ENCODE data around the gene ACYP2. TPM values are rescaled to one million over a fixed set of nuclear protein-coding genes. Genes with fewer than 3 reads are reported as not detected.
"Not testable (repeated sequence)": the region's sequence is repeated elsewhere in the genome, so short reads cannot be mapped to it uniquely, and the experiment has no call there.

The ACYP2 gene
- total RNA-seq, 8 experiments from 2014 or later, result 12.3 to 29.2 (median 20.3) TPM

DNA sequence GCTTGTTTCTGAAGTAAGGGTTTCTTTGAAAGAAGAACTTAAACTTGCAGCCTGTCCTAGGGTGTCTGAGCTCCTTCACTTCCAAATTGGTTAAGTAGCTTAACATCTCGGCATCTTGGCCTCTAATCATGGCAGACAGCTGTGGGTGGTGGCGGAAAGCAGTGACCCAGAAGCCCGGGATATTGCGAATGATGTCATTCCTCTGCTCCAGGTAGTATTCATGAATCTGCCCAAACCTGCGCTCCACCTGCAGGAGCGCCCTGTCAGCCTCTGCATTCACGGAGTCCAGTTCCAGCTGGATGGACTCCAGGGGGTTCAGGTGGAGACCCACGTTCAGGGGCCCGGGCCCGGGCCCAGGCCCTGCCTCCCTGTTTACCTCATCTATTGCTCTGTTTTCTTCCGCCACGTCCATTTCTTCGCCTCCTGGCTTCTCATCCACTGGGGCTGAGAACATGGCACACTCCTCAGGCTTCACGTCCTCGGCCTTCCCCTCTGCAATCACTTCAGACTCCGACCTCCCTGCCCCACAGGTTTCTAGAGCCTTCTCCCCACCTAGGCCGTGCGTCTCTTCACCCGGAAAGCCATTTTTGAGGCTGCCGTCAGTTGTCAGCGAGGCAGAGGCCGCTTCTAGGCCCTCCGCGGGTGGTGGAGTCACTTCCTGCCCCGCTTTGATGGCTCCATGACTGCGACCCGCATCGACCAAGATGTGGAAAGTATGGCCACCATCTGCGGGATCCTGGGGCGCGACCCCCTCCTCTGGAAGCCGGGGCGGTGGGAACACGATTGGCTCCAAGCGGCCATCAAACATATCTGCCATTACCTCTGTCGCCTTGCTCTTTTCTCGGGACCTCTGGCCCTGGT, 140.0 kb downstream of the ACYP2 start:
- ATAC-seq (replicated peaks in 6 of 8), result no peak
- in situ Hi-C loops (cut with MboI; ENCODE audit: low pct_unique_long_range_greater_than_20kb in 2 of 9, low sequenced_read_pairs in 9 of 9, unreplicated experiment in 9 of 9), result no loop called here
- WGBS, 10 experiments, result 83 to 100% (median 90%) methylated on average over 1 to 19 of the region's 37 CpGs; no CpG with 5 or more reads in 3 of the 10 experiments
- Histone ChIP-seq H3K27ac (no peak overlapping the region), H3K4me3 (no peak overlapping the region), H3K4me1 (replicated peaks in 1 of 2) (peaks cover 9 to 10% of the 10 kb centered on the region in 2 donors)

DNA sequence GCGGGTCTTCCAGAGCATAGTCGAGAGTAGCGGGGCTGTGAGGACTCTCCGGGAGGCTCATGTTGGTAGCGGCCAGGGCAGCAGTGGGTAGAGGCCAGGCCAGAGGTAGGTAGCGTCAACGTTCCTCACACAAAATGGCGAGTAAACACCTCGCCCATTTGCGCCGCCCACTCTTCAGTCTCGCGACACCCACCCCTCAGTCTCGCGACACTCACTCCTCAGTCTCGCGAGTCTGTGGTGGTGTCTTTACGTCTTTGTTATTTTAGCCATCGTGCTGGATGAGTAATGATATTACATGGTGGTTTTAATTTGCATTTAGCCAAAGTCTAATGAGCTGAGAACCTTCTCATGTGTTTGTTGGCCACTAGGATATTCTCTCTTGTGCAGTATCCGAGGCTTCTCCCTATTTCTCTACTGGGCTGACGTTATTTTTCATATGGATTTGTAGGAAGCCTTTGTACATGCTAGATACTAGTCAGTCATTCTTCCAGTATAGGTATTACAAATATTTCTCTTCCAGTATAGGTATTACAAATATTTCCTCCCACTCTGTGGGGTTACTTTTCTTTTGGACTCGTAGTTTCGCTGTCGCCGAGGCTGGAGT, 140.8 kb downstream of the ACYP2 start, which contains the start of gene TSPYL6:
TSPYL6 (minus strand) TSS at position 139 of the 604 bp plus-strand sequence; CDS start at position 61, 78 bp downstream.
- no peak within 1 kb of the TSS for H3K27ac ChIP-seq
- H3K4me1 ChIP-seq (replicated peaks in 1 of 2), result peaks cover 9 to 10% of the 10 kb centered on the region in 2 donors
- WGBS, 10 experiments, result 40 to 100% (median 95%) methylated on average over 1 to 17 of the region's 25 CpGs; no CpG with 5 or more reads in 1 of the 10 experiments
- in situ Hi-C loops (cut with MboI; ENCODE audit: low pct_unique_long_range_greater_than_20kb in 2 of 9, low sequenced_read_pairs in 9 of 9, unreplicated experiment in 9 of 9), result no loop called here
- ATAC-seq (replicated peaks in 6 of 8), result no peak
- H3K4me3 ChIP-seq, result no peak within 1 kb of the TSS

DNA sequence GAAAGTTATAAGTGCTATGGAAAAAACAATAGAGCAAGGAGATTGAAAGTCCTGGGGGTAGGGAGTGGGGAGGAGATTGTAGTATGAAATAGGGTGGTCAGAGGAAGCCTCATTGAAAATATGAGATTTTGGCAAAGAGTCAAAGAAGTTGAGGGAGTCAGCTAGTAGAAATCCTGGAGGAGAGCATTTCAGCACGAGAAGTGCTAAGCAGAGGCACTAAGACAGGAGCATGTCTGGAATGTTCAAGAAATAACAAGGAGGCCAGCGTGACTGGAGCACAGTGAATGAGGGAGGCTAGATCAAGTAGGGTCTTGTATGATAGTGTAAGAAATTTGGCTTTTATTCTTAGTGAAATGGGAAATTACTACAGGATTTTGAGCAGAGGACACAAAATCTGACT, 142.8 kb downstream of the ACYP2 start:
- H3K4me1 ChIP-seq (replicated peaks in 1 of 2), result peaks cover 6 to 10% of the 10 kb centered on the region in 2 donors
- H3K27ac ChIP-seq, result no peak overlapping the region
- 75 to 100% (median 87%) methylated on average over 1 to 2 of the region's 2 CpGs; no CpG with 5 or more reads in 4 of the 10 experiments for WGBS, 10 experiments
- ATAC-seq (replicated peaks in 6 of 8), result no peak
- in situ Hi-C loops (cut with MboI; ENCODE audit: low pct_unique_long_range_greater_than_20kb in 2 of 9, low sequenced_read_pairs in 9 of 9, unreplicated experiment in 9 of 9), result no loop called here
- H3K4me3 ChIP-seq, result no peak overlapping the region

DNA sequence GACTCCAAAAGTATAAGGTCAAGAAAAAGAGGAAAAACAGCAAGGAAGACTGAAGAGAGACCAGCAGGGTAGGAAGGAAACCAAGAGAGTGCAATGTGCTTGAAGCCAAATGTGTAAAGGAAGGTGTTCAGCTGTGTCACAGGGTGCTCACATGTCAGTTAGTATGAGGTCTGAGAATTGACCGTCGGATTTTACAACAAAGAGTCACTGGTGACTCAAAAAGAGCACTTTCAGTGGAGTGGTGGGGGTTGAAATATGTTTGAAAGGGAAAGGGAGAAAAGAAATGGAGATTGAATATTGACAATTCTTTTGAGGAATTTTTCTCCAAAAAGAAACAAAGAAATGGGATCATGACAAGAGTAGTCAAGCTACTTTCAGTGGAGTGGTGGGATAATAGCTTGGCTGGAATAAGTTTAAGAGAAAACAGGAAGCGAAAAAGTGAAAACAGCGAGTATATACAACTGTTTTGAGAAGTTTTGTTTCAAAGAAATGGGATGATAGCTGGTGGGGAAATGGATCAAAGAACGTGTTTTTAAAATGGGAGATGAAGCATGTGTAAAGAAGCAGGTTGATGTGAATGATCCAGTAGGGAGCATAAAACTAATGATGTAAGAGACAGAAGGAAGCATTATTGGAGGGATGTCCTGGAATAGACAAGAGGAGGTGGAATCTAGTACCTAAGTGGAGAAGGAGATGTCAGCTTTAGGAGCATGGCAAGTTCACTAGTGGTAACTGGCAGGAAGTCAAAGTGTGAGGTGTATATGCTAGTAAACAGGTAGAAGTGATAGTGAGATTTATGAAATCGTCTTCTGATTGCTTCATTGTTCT, 144.2 kb downstream of the ACYP2 start:
- in situ Hi-C loops (cut with MboI; ENCODE audit: low pct_unique_long_range_greater_than_20kb in 2 of 9, low sequenced_read_pairs in 9 of 9, unreplicated experiment in 9 of 9), result no loop called here
- WGBS, 10 experiments, result 70 to 96% (median 87%) methylated on average over 3 to 6 of the region's 6 CpGs

DNA sequence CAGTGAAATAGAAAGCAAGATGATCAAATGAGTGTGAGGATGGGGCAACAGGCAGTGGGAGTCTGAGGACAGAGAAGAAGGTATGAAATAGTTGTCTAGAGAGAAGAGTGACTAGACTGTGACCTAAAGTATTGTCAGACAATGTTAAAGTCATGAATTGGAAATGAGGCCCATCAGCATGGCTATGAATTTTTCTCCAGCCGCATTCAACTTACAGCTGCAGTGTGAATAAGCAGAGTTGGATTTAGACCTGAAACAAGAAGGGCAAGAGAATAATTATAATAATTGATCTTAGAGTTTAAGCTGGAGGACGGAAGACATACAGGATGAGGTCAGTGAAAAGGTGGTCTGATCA, 144.8 kb downstream of the ACYP2 start:
- peaks cover 2 to 3% of the 10 kb centered on the region in 2 donors for H3K4me1 ChIP-seq (replicated peaks in 1 of 2)
- WGBS, 10 experiments, result 20 to 100% (median 65%) methylated on average over 1 to 2 of the region's 2 CpGs; no CpG with 5 or more reads in 1 of the 10 experiments
- H3K4me3 ChIP-seq, result no peak overlapping the region
- H3K27ac ChIP-seq, result no peak overlapping the region
- in situ Hi-C loops (cut with MboI; ENCODE audit: low pct_unique_long_range_greater_than_20kb in 2 of 9, low sequenced_read_pairs in 9 of 9, unreplicated experiment in 9 of 9), result no loop called here
- peak in 4 of 8 experiments; percentile 23 to 86 (median 78) for ATAC-seq (replicated peaks in 6 of 8)

More for the DNA sequence above, 144.2 kb downstream of the ACYP2 start:
- no peak for ATAC-seq (replicated peaks in 6 of 8)
- Histone ChIP-seq H3K27ac (no peak overlapping the region), H3K4me1 (replicated peaks in 1 of 2) (peaks cover 2 to 3% of the 10 kb centered on the region in 2 donors), H3K4me3 (no peak overlapping the region)

DNA sequence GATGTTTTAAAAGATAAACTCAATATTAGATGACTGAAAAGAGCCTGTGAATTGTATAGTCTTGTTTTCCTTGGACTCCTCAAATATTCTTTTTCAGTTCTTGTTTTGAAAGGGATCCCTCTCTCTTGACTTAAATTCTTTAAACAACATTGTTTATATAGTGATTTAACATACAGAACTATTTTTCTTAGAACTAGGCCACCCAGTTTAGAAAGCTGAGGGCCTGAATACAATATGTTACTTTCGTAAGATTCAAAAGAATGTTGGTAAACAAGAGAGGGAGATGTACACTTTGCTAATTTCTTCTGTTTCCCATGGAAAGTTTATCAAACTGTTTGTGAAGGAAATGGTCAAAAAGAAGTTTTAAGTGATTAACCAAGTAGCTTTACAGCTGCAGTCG, 146.1 kb downstream of the ACYP2 start:
- WGBS, 10 experiments, result 40 to 88% (median 81%) methylated on average over 2 of the region's 2 CpGs; no CpG with 5 or more reads in 2 of the 10 experiments
- Histone ChIP-seq H3K4me1 (replicated peaks in 1 of 2) (peaks cover 2 to 3% of the 10 kb centered on the region in 2 donors), H3K4me3 (no peak overlapping the region), H3K27ac (no peak overlapping the region)
- in situ Hi-C loops (cut with MboI; ENCODE audit: low pct_unique_long_range_greater_than_20kb in 2 of 9, low sequenced_read_pairs in 9 of 9, unreplicated experiment in 9 of 9), result no loop called here
- peak in 1 of 8 experiments; percentile 16 for ATAC-seq (replicated peaks in 6 of 8)

DNA sequence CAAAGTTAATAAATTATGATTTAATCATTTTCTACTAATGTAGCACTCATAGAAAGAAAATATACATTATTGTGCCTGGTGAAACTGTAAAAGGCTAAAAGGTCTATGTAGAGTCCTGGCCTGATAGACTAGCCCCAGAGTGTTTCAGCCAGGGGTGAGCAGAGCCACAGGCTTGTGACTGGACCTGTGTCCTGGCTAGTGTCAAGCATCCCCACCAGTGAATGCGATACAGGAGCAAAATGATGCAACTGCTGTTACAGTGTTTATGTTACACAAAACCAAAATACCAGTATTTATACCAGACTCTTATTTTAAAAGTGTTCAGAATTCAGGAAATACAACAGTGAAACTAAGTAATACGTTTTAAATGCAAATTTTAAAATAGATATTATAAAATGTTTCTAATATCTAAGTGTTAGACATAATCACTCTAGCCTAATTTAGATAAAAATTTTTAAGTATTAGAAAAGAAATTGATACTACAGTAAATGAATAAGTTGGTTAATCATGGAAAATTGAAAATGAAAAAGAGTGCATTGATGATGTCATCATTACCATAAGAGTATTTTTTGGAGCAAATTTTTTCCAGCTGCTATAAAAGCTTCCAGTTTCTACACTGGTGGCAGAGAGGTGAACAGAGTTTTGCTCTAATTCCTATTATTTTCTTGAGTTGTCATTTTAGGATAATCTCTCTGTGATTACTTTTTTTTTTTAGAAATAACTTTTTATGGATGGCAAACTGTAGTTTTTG, 146.8 kb downstream of the ACYP2 start:
- in situ Hi-C loops (cut with MboI; ENCODE audit: low pct_unique_long_range_greater_than_20kb in 2 of 9, low sequenced_read_pairs in 9 of 9, unreplicated experiment in 9 of 9), result no loop called here

DNA sequence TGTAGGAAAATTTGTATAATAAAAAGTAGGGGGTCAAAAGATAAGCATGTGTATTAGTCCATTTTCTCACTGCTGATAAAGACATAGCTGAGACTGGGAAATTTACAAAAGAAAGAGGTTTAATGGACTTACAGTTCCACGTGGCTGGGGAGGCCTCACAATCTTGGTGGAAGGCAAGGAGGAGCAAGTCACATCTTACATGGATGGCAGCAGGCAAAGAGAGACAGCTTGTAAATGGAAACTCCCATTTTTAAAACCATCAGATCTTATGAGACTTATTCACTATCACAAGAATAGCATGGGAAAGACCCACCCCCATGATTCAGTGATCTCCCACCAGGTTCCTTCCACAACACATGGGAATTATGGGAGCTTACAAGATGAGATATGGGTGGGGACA, 149.7 kb downstream of the ACYP2 start:
- ATAC-seq (replicated peaks in 6 of 8); H3K4me1 ChIP-seq (replicated peaks in 1 of 2); H3K27ac ChIP-seq; in situ Hi-C loops (cut with MboI; ENCODE audit: low pct_unique_long_range_greater_than_20kb in 2 of 9, low sequenced_read_pairs in 9 of 9, unreplicated experiment in 9 of 9); H3K4me3 ChIP-seq: not testable (repeated sequence)
- 17 to 100% (median 57%) methylated on average over 1 of the region's 1 CpG; no CpG with 5 or more reads in 5 of the 10 experiments for WGBS, 10 experiments

More for the DNA sequence above, 146.8 kb downstream of the ACYP2 start:
- Histone ChIP-seq H3K27ac (no peak overlapping the region), H3K4me1 (replicated peaks in 1 of 2) (peaks cover 2 to 3% of the 10 kb centered on the region in 2 donors), H3K4me3 (no peak overlapping the region)
- ATAC-seq (replicated peaks in 6 of 8), result no peak
- WGBS, 10 experiments, result 75 to 100% (median 90%) methylated on average over 1 to 2 of the region's 2 CpGs; no CpG with 5 or more reads in 1 of the 10 experiments

DNA sequence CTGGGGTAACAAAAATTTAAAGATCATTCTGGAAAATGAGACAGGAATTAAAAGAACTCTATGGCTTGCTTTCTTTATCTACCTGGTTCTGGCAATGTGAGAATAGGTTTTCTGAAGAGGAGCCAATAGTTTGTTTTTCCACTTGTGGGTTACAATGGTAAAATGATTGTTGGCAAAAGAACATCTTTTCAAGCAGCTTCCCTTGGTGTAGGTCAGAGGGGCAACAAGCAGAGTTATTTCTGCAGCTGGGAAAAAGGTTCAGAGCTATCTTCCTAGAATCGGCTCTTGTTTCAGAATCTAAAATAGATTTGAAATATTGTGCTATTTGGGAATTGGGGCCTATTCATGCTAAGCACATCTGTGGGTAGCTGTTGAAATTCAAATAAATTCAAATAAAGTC, 152.2 kb downstream of the ACYP2 start:
- in situ Hi-C loops (cut with MboI; ENCODE audit: low pct_unique_long_range_greater_than_20kb in 2 of 9, low sequenced_read_pairs in 9 of 9, unreplicated experiment in 9 of 9), result no loop called here
- Histone ChIP-seq H3K27ac (no peak overlapping the region), H3K4me1 (replicated peaks in 1 of 2) (no peaks in the 10 kb centered on the region), H3K4me3 (no peak overlapping the region)
- WGBS, 10 experiments, result 60 to 100% (median 100%) methylated on average over 1 of the region's 1 CpG; no CpG with 5 or more reads in 5 of the 10 experiments
- ATAC-seq (replicated peaks in 6 of 8), result no peak

DNA sequence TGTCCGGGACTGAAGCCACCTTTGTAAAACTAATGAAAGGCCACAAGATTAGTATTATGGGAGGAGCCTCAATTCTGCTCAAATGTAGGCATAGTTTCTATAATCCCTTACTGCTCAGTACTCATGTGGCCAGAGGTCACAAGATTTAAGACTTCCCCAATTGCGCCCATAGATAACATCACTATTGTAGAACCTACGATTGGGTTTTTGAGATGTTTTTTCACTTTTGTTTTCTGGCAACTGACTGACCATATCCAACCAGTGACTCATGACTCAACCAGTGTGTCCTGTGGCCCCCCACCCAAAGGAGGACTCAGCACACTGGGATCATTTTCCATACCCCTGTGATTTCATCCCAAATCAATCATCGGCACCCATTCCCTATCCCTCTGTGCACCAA, 155.8 kb downstream of the ACYP2 start:
- no peak overlapping the region for H3K27ac ChIP-seq
- 84 to 100% (median 98%) methylated on average over 1 to 4 of the region's 4 CpGs; no CpG with 5 or more reads in 2 of the 10 experiments for WGBS, 10 experiments
- in situ Hi-C loops (cut with MboI; ENCODE audit: low pct_unique_long_range_greater_than_20kb in 2 of 9, low sequenced_read_pairs in 9 of 9, unreplicated experiment in 9 of 9), result no loop called here
- H3K4me3 ChIP-seq, result no peak overlapping the region
- peaks cover 9 to 14% of the 10 kb centered on the region in 2 donors for H3K4me1 ChIP-seq (replicated peaks in 1 of 2)
- ATAC-seq (replicated peaks in 6 of 8), result no peak

DNA sequence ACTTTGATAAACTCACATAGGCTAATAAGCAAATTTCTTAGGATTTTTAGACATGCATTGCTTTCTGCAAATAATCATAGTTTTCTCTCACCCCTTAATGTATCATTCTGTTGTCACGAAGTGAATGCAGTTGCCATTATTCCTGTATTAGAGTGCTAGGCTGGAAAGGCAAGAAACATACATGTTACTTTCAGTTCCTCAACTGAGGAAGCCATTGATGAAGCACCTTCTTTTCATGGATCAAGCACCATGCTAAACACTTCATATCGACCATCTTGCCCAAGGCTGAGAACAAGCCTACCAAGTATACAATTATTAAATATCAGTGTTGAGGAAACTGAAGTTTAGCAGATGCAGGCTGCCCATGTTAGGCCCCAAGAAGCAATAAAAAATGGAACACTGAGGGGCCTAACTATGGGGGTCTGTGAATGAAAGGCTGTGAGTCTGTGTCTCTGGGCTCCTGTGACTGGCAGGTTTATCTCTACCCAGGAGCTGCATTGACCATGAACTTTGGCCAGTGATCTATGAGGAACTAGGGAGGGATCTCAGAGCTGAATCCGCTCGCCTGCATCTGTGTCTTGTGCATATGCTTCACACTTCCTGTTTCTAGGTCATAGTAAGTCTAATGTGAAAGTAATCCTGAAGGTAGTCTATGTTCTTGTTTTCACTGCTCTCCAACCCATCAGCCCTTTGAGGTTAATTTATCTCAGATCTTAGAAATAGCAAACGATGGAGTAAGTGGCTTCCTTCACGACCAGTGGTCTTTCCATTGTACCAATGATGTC, 156.6 kb downstream of the ACYP2 start:
- in situ Hi-C loops (cut with MboI; ENCODE audit: low pct_unique_long_range_greater_than_20kb in 2 of 9, low sequenced_read_pairs in 9 of 9, unreplicated experiment in 9 of 9), result no loop called here
- ATAC-seq (replicated peaks in 6 of 8), result peak in 1 of 8 experiments; percentile 28
- Histone ChIP-seq H3K4me1 (replicated peaks in 1 of 2) (peaks cover 9 to 14% of the 10 kb centered on the region in 2 donors), H3K4me3 (no peak overlapping the region), H3K27ac (no peak overlapping the region)
- 70 to 100% (median 90%) methylated on average over 2 to 6 of the region's 6 CpGs; no CpG with 5 or more reads in 1 of the 10 experiments for whole genome bisulfite sequencing, 10 experiments
